ENCODE data around the gene CORO1C. TPM values are rescaled to one million over a fixed set of nuclear protein-coding genes. Genes with fewer than 3 reads are reported as not detected.

The CORO1C gene
- total RNA-seq, 2 donors from 2014 or later = 59.6 to 70.7 TPM

GRCh38 chr12:108768591-108769500 is 37.5 kb upstream of the CORO1C start:
- H3K4me3 ChIP-seq = peak overlapping the region; percentile 20 to 41
- peak overlapping the region in 1 of 2 donors; percentile 9 for H3K27ac ChIP-seq
- DNase-seq (ENCODE audit: low spot score) = no peak

DNA sequence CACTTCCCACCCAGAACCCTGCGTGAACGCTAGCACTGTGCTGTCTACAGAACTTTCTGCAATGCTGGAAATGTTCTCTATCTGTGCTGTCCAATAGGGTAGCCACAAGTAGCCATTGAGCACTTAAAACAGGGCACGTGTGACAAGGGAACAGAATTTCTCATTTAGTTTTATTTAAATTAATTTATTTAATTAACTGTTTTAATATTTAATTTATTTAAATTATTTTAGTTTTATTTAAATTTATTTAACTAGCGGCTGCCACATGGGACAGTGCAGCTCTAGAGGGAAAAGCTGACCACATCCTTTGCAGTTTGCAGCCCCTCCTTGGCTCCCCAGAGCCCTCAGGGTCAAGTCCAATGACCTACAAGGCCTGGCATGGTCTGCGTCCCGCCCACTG is 35.0 kb upstream of the CORO1C start:
- no peaks in the 10 kb centered on the region for H3K36me3 ChIP-seq
- H3K9me3 ChIP-seq = no peaks in the 10 kb centered on the region
- no peaks in the 10 kb centered on the region for H3K27me3 ChIP-seq
- DNase-seq (ENCODE audit: low spot score) = no peak
- TF ChIP-seq, protein P1, sequence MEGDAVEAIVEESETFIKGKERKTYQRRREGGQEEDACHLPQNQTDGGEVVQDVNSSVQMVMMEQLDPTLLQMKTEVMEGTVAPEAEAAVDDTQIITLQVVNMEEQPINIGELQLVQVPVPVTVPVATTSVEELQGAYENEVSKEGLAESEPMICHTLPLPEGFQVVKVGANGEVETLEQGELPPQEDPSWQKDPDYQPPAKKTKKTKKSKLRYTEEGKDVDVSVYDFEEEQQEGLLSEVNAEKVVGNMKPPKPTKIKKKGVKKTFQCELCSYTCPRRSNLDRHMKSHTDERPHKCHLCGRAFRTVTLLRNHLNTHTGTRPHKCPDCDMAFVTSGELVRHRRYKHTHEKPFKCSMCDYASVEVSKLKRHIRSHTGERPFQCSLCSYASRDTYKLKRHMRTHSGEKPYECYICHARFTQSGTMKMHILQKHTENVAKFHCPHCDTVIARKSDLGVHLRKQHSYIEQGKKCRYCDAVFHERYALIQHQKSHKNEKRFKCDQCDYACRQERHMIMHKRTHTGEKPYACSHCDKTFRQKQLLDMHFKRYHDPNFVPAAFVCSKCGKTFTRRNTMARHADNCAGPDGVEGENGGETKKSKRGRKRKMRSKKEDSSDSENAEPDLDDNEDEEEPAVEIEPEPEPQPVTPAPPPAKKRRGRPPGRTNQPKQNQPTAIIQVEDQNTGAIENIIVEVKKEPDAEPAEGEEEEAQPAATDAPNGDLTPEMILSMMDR (IDR thresholded peaks at IDR 0.05) = no peak
- peaks cover 0 to 21% of the 10 kb centered on the region in 2 donors for H3K4me1 ChIP-seq
- no peak overlapping the region for H3K27ac ChIP-seq
- H3K4me3 ChIP-seq = no peak overlapping the region

More at GRCh38 chr12:108768591-108769500, 37.5 kb upstream of the CORO1C start:
- no peaks in the 10 kb centered on the region for H3K27me3 ChIP-seq
- no peaks in the 10 kb centered on the region for H3K9me3 ChIP-seq
- TF ChIP-seq, protein P1 (IDR thresholded peaks at IDR 0.05) = peak in 1 of 2 donors; percentile 27
- peaks cover 0 to 47% of the 10 kb centered on the region in 2 donors for H3K4me1 ChIP-seq
- H3K36me3 ChIP-seq = no peaks in the 10 kb centered on the region

GRCh38 chr12:108765289-108765764 is 34.0 kb upstream of the CORO1C start:
- Histone ChIP-seq H3K36me3 (no peaks in the 10 kb centered on the region), H3K4me1 (peaks cover 0 to 14% of the 10 kb centered on the region in 2 donors), H3K9me3 (no peaks in the 10 kb centered on the region), H3K27me3 (no peaks in the 10 kb centered on the region), H3K27ac (no peak overlapping the region), H3K4me3 (no peak overlapping the region)
- TF ChIP-seq, protein P1 (IDR thresholded peaks at IDR 0.05) = no peak
- no peak for DNase-seq (ENCODE audit: low spot score)

DNA sequence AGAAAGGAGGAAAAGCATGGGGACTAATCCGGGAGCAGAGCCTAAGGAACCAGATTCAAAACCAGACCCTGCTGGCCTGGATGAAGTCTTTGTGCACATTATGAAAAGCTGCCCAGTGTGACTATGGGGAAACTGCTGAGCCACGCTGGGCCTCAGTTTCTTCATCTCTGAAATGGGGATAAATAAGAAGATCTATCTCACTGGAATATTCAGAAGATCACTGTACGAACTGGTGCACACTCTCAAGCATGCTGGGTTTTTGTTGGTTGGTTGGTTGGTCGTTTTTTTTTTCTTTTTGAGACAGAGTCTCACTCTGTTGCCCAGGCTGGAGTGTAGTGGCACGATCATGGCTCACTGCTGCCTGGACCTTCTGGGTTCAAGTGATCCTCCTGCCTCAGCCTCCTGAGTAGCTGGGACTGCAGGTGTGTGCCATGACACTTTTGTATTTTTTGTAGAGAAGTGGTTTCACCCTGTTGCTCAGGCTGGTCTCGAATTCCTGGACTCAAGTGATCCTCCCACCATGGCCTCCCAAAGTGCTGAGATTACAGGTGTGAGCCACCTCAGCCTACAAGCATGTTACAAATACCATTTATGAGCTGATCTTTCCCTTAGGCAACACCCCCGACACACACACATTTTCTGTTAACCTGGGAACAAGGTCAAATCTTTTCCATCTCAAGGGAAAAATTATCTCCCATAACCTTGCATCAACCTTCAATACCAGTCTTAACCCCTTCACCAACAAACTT is 33.4 kb upstream of the CORO1C start:
- Histone ChIP-seq H3K4me1 (peaks cover 0 to 8% of the 10 kb centered on the region in 2 donors), H3K4me3 (no peak overlapping the region), H3K9me3 (no peaks in the 10 kb centered on the region), H3K36me3 (no peaks in the 10 kb centered on the region), H3K27ac (no peak overlapping the region), H3K27me3 (no peaks in the 10 kb centered on the region)
- no peak for DNase-seq (ENCODE audit: low spot score)
- TF ChIP-seq, protein P1 (IDR thresholded peaks at IDR 0.05) = no peak

DNA sequence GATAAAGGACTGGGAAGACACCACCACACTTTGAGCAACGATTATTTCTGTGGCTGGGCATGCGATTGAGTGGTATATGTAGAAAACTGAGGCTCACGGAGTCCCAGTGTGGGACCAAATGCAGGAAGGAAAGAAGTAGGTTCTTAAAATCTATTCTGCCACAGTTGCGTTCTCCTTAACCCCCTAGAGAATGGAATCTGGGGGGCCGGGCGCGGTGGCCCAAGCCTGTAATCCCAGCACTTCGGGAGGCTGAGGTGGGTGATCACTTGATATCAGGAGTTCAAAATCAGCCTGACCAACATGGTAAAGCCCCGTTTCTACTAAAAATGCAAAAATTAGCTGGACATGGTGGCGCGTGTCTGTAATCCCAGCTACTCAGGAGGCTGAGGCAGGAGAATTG is 29.9 kb upstream of the CORO1C start:
- DNase-seq (ENCODE audit: low spot score) = no peak
- no peaks in the 10 kb centered on the region for H3K4me1 ChIP-seq
- no peak overlapping the region for H3K27ac ChIP-seq
- TF ChIP-seq, protein P1 (IDR thresholded peaks at IDR 0.05) = no peak
- H3K27me3 ChIP-seq = no peaks in the 10 kb centered on the region
- H3K4me3 ChIP-seq = no peak overlapping the region
- no peaks in the 10 kb centered on the region for H3K36me3 ChIP-seq
- no peaks in the 10 kb centered on the region for H3K9me3 ChIP-seq

Data from right atrium auricular region (tissue), 2 donors.